ENCODE measurements around the gene PTPRM. TPM values are rescaled to one million over a fixed set of nuclear protein-coding genes. Genes with fewer than 3 reads are reported as not detected.

PTPRM gene
- total and polyA plus RNA-seq, 2 of the 8 experiments (the other 6 are each of a cell fraction or from before 2014, with no cell fraction given) = 4.1 to 7.0 TPM

GRCh38 chr18:8293184-8293583 lies 726.1 kb downstream of the PTPRM start:
- Histone ChIP-seq H2AK5ac (ENCODE audit: low read depth, low read length) (no peak overlapping the region), H4K8ac (ENCODE audit: extremely low read depth, insufficient read depth, low read length) (no peak overlapping the region), H2BK20ac (ENCODE audit: low read length) (no peak overlapping the region), H3K23me2 (ENCODE audit: low read depth, low read length) (no peaks in the 10 kb centered on the region), H3K56ac (replicated peaks; ENCODE audit: insufficient read length, low read depth, low read length) (no peak overlapping the region), H2BK12ac (ENCODE audit: low read depth, low read length) (no peak overlapping the region), H3K14ac (ENCODE audit: insufficient read length) (no peak overlapping the region), H3K18ac (ENCODE audit: extremely low read depth, low read length) (no peak overlapping the region), H3K79me1 (ENCODE audit: low read depth, low read length) (no peaks in the 10 kb centered on the region), H3K4me3 (ENCODE audit: extremely low read depth in 1 of 4, insufficient read depth in 2 of 4, low read depth in 3 of 4, low read length in 4 of 4) (no peak overlapping the region), H2BK120ac (replicated peaks; ENCODE audit: low read depth, low read length) (no peak overlapping the region), H4K5ac (ENCODE audit: insufficient read length, low read depth, low read length) (no peak overlapping the region), H4K20me1 (replicated peaks in 1 of 2; ENCODE audit: control insufficient read depth in 1 of 2, insufficient read depth in 2 of 2, low read length in 2 of 2) (no peaks in the 10 kb centered on the region), H3K27me3 (replicated peaks in 1 of 4; ENCODE audit: control insufficient read depth in 3 of 4, extremely low read depth in 1 of 4, insufficient read depth in 3 of 4, low read length in 3 of 4) (no peaks in the 10 kb centered on the region), H3K27ac (ENCODE audit: low read depth, low read length) (no peak overlapping the region), H3K9me3 (ENCODE audit: insufficient read depth in 2 of 2, low read depth in 1 of 2, low read length in 1 of 2) (no peaks in the 10 kb centered on the region), H3K79me2 (ENCODE audit: control insufficient read depth in 1 of 2, insufficient read depth in 2 of 2, low read length in 2 of 2) (no peaks in the 10 kb centered on the region), H2BK15ac (ENCODE audit: low read length) (no peak overlapping the region), H3K4me1 (replicated peaks in 1 of 4; ENCODE audit: control insufficient read depth in 3 of 4, insufficient read depth in 4 of 4, low read length in 3 of 4) (no peaks in the 10 kb centered on the region; a peak in 1 of 7 replicates), H3K4ac (replicated peaks; ENCODE audit: insufficient read length, low read depth, low read length) (no peak overlapping the region), H2AFZ (ENCODE audit: low read length) (no peak overlapping the region), H3K36me3 (ENCODE audit: control insufficient read depth in 2 of 4, insufficient read depth in 4 of 4, low read length in 3 of 4) (no peaks in the 10 kb centered on the region), H3K9ac (replicated peaks in 1 of 4; ENCODE audit: extremely low read depth in 1 of 4, low read depth in 3 of 4, low read length in 3 of 4) (no peak overlapping the region), H4K91ac (replicated peaks; ENCODE audit: insufficient read length, low read length) (no peak overlapping the region), H3K4me2 (ENCODE audit: insufficient read depth in 1 of 2, low read depth in 2 of 2, low read length in 2 of 2) (no peak overlapping the region), H2BK5ac (ENCODE audit: low read depth, low read length) (no peak overlapping the region), H3K23ac (ENCODE audit: insufficient read length) (no peak overlapping the region)
- no peak for TF ChIP-seq RXRA (IDR thresholded peaks at IDR 0.05; ENCODE audit: insufficient read depth, low read depth, low read length)
- TF ChIP-seq HDAC2 (IDR thresholded peaks at IDR 0.05; ENCODE audit: borderline replicate concordance in 1 of 2, low read depth in 2 of 2, low read length in 2 of 2) = no peak
- no peak for TF ChIP-seq SRF (IDR thresholded peaks at IDR 0.05; ENCODE audit: low read depth, low read length)
- no peak for TF ChIP-seq YY1 (IDR thresholded peaks at IDR 0.05; ENCODE audit: low read depth, low read length)
- TF ChIP-seq SP1 (IDR thresholded peaks at IDR 0.05; ENCODE audit: low read depth, low read length) = no peak
- TF ChIP-seq TCF12 (IDR thresholded peaks at IDR 0.05; ENCODE audit: low read depth, low read length) = no peak
- no peak for TF ChIP-seq CTCF (IDR thresholded peaks at IDR 0.05; ENCODE audit: control extremely low read depth in 1 of 3, insufficient read depth in 1 of 3, low read depth in 1 of 3, low read length in 3 of 3)
- no peak for TF ChIP-seq CHD1 (IDR thresholded peaks at IDR 0.05; ENCODE audit: low read depth, low read length)
- TF ChIP-seq TEAD4 (IDR thresholded peaks at IDR 0.05; ENCODE audit: low read depth, low read length) = no peak
- TF ChIP-seq POLR2AphosphoS5 (IDR thresholded peaks at IDR 0.05; ENCODE audit: low read depth, low read length) = no peak
- TF ChIP-seq POU5F1 (IDR thresholded peaks at IDR 0.05; ENCODE audit: low read depth, low read length) = no peak
- TF ChIP-seq SP4 (IDR thresholded peaks at IDR 0.05; ENCODE audit: low read length) = no peak
- CTCF ChIA-PET (ENCODE audit: partially characterized antibody) = no interaction called here
- 97% methylated on average over 2 of the region's 2 CpGs; no CpG with 5 or more reads in 1 of the 2 experiments for WGBS, 2 experiments (ENCODE audit: extremely low coverage in 1 of 2, insufficient coverage in 1 of 2, insufficient read length in 1 of 2, insufficient replicate concordance in 2 of 2, low coverage in 1 of 2, low lambda C conversion rate in 2 of 2, missing lambda C conversion rate in 1 of 2)
- POLR2A ChIA-PET (ENCODE audit: partially characterized antibody) = no interaction called here
- no peak for DNase-seq (ENCODE audit: low read depth in 1 of 2, low spot score in 2 of 2)
- no peak for FAIRE-seq
